HuH-7.5 (cell line): ENCODE measurements around the gene LAMC3.

Experiments used
- DNase-seq: peaks from one replicate; pipeline ENCODE4 v3.0.0; 2011; ENCODE audit warnings: low spot score

Gene LAMC3

DNA sequence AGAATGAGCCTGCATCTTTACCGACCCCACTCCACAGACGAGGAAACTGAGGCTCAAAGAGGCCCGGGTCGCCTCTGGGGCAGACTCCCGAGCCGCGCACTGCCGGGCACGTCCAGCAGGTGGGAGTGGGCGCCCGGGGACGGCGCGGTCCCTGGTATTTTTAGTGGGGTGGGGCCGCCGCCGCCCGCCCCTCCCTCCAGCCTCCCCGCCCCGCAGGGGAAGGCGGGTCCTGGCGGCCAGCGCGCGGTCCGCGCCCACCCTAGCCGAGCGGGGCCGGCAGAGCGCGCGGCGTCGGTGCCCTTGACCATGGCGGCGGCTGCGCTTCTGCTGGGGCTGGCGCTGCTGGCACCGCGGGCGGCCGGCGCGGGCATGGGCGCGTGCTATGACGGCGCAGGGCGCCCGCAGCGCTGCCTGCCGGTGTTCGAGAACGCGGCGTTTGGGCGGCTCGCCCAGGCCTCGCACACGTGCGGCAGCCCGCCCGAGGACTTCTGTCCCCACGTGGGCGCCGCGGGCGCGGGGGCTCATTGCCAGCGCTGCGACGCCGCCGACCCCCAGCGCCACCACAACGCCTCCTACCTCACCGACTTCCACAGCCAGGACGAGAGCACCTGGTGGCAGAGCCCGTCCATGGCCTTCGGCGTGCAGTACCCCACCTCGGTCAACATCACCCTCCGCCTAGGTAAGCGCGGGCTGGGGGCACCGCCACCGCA is at the start of gene LAMC3:
Gene LAMC3 (plus strand): TSS at position 266 of the 710 bp plus-strand sequence. CDS start 41 bp downstream, at position 307.
- DNase-seq: no peak

DNA sequence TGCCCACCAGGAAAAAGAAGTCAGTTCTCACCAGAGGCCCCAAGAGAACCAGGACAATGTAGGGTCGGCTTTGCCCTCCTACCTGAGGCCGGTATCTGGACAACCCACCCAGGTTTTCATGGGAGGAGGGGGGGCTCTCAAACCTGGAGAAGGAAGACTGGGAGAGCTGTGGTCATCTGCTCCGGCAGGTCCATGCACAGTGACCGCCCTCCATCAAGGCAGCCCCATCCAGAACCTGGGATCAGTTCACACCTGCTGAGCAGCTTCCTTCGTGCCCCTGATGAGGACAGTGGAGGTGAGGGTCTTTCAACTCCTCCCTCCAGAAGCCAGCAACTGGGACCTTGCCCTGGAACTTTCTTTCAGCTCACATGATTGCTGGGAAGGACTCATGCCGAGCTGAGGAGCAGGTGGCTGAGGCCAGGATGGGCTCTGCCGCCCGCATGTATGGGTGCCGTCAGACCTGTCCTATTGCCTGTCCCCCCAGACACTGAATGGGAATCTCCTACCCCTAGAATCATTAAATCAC is 49.1 kb upstream of the LAMC3 start:
- no peak for DNase-seq

DNA sequence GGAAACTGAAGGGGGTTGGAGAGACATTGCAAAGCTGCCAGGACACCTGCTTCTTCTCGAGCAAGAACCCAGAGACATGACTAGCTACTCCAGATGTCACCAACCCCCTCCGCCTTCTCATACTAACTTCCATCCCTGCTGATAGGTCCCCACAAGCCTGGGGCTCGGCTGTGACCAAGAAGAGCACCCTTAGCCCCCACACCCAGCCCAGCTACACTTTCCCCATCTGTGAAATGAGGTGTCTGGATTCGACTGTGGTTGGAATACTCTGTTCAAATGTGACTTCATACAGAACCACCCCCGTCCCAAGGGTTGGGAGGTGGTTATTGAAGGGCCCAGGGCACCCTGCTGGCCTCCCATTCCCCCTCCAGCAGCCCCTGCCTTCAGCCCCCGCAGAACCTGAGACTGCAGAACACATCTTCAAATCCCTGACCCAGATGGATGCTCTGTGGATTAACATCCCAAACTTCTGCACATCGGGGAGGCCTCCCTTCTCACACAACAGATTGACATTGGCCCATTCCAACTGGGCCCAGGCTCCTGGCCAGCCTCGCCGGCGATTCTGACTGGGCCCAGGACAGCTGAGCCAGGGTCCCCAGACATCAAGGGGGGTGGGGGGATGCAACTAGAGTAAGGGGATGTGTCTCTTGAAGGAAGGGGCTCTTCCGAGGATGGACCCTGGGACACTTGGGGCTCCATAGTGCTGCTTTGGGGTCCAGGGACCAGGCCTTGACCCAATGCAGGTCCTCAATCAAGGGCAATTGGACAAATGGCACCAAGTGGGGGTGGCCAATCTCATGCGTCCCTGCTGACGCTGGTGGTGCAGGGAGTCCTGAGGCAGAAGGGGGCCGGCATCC is 48.2 kb upstream of the LAMC3 start:
- no peak for DNase-seq

DNA sequence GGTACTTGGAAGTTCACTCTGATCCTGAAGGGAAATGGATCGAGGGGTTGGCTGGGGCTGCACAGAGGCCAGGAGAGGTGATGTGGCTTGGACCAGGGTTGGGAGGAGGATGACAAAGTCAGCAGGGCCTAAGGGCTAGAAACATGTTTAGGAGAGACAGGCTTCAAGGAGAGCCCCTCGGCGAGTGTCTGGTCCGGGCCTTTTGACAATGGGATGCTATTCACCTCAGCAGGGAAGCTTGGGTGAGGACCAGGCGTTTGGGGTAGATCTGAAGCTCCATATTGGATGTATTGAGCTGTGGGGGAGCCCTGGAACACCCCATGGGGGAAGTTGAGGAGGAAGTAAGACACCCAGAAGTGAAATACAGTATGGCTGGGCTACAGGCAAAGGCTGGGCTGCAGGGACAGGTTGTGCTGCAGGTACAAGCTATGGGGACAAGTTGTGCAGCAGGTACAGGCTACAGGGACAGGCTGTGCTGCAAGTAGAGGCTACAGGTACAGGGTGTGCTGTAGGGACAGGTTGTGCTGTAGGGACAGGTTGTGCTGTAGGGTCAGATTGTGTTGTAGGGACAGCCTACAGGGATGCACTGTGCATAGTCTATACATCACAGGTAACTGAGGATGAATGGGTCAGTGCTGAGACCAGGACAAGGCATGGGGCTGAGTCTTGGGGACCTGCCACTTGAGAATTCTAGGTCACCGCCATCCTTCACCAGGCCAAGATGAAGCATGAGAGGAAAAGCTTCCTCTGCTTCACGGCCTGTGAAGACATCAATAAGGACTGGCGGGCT is 47.3 kb upstream of the LAMC3 start:
- DNase-seq: no peak

DNA sequence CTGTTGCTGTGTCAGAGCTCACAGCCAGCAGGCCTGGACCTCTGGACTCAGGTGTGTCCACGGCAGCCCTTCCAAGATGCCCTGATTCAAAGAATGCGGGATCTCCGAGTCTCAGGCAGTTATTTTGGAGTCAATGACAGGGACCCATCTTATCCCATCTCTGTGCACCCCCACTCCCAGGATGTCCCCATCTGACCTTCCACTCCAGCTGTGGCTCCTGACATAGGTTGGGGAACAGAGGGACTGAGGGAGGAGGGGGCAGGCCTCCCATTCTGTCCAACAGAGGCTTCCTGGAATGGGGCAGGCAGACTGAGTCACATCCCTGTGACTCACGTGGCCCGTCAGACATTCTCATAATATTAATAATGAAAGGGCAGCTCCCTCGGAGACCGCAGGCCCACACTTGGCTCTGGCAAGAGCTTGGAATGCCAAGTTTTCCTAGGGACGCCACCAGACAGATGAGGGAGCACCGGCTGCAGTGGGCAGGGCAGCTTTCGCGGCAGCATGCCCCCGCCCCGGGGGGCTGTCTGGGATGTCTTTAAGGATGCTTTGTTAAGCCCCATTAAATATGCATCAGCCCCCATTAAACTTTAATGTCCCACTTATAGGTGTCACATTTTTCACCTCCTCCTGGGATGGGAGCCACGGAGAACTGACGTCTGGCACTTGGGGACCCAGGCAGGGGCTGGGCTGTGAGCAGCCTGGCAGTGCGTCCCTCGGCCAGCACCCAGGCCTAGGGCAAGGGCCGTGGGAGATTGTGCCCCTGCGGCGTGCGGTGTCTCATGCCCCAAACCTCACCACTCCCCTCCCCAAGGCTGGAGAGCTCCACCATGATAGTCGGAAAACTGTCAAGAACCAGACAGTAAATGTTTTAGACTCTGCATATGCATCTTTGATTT is 46.3 kb upstream of the LAMC3 start:
- no peak for DNase-seq

DNA sequence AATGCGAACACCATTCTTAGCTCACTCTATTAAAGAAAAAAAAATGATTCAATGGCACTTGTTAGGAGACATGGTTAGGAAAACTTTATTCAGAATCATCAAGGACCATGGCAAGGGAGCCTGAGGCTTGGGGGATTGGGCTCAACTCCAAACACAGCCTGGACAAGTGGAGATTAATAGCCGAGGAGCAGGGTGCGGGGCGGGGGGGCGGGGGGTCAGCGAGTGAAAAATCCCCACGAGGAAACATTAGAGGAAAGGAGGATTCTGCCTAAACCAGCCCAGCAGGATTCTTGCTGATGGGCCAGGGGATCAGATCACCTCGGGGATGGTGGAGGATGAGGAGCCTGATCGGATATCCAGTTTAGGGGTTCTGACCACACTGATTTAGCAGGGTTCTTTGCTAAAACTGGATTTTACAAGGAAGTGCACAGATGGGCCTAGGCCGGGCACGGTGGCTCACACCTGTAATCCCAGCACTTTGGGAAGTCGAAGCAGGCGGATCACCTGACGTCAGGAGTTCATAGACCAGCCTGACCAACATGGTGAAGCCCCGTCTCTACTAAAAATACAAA is 45.6 kb upstream of the LAMC3 start:
- no peak for DNase-seq

DNA sequence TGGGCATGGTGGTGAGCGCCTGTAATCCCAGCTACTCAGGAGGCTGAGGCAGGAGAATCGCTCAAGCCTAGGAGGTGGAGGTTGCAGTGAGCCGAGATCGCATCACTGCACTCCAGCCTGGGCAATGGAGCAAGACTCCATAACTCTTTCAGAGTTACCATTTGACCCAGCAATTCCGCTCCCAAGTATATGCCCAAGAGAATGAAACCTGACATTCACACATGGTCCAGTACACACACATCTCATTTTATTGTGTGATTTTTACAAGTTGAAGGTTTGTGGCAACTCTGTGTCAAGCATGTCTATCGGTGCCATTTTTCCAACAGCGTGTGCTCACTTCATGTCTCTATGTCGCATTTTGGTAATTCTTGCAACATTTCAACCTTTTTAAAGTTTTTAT is 45.1 kb upstream of the LAMC3 start:
- DNase-seq: no peak

DNA sequence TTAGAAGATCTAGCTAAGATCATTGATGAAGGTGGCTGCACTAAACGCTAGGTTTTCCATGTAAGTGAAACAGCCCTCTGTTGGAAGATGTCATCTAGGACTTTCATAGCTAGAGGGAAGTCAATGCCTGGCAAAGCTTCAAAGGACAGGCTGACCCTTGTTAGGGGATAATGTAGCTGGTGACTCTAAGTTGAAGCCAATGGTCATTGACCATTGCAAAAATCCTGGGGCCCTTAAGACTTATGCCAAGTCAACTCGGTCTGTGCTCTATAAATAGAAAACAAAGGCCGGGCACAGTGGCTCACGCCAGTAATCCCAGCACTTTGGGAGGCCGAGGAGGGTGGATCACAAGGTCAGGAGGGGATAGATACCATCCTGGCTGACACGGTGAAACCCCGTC is 43.3 kb upstream of the LAMC3 start:
- DNase-seq: no peak

DNA sequence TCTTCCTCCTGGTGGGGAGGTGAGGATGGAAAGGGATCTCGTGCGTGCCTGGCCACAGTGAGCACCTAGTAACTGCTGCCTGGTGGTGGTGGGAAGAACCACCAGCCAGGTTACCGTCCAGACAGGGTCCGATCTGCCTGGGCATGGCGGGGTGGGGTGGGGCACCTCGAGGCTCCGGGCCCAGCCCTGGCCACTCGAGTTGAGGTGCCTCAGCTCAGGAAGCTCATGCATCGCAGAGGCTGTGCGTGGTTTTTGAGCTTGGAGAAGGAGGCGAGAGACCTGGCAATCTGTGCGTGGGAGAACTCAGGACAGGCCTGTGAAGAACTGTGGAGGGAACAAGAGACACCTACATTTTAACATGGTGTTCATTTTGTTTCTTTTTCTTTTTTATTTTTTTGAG is 38.9 kb upstream of the LAMC3 start:
- no peak for DNase-seq

DNA sequence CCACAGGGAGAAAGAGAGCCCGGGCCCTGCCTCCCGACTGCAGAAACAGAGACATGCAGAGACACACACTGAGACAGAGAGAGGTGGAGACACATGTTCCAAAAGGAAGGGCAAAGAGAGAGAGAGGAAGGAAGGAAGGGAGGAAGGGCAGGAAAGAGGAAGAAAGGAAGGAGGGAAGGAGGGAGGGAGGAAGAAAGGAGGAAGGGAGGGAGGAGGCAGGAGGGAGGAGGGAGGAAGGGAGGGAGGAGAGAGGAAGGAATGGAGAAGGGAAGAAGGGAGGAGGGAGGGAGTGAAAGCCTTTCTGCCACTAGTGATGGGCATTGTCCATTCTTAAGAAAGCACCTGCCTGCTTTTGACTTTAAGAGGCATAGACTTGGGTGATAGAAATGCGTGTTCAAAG is 38.1 kb upstream of the LAMC3 start:
- no peak for DNase-seq

DNA sequence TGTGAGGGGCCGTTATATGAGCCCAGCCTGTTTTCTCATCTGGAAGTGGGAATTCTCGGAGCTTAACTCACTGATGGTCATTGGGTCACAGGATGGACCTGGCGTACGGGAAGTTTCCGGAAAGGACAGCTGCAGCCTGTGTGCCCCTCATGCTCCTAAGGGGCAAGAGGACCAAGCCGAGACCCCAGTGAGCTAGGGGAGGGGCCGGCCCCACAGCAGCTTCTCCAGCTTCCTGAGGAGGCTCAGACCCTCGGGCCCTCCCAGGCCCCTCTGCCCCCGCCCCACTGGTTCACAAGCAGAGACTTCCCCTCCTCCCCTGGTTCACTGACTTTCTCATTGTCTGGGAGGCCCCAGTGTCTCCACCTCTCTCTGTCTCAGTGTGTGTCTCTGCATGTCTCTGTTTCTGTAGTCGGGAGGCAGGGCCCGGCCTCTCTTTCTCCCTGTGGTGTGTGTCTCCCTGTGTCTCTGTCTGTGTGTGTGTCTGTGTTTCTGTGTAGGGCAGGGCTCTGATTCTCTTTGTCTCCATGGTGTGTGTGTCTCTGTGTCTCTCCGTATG is 37.6 kb upstream of the LAMC3 start:
- DNase-seq: no peak

DNA sequence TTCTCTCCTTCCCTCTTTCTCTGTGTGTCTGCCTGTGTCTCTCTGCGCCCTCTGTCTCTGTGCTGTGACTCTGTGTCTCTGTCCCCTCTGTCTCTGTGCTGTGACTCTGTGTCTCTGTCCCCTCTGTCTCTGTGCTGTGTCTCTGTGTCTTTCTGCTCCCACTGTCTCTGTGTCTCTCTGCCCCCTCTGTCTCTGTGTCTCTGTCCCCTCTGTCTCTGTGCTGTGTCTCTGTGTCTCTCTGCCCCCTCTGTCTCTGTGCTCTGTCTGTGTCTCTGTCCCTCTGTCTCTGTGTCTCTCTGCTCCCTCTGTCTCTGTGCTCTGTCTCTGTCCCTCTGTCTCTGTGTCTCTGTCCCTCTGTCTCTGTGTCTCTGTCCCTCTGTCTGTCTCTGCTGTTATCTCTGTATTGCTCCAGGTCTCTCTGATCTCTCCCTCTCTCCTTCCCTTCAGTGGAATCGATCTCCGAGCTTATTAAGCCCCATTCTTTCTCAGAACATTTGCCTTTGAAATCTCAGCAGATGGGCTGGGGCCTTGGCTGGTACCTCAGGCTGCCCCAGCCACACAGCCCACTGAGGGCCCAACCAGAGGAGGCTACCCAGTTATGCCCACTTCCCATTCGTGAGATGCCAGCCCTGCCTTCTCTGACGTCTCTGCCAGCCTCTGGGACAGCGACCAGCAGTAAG is 36.6 kb upstream of the LAMC3 start:
- no peak for DNase-seq

DNA sequence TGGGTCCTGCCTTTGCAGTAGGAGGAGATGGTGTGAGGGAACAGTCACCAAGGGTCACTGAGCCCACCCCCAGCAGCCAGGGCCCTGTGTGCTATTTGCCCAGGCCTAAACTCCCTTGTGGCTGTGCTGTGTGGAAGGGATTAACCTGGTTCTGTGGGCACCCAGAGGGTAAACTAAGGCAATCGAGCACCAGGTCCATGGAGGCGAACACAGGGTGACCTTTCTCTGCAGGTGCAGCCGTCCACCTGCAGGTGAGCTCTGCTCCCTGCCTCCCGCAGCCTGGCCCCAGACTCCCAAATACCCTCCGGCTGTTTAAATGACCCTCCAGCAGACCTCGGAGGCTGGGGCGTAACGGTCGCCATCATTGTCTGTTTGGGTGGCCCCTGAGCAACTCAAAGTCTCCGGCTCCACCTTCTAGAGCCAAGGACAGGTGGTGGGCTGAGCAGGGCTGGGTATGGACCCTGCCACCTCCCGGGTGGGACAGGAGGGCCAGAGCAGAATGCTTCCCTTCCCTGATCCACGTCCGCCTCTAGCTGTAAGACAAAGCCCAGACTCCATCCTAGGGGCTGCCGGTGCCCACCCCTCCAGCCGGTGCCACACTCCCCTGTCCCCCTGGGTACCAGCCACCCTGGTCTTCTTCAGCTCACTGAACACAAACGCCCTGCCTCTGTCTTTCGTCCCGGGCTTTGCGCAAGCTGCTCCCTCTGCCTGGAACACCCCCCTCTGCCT is 35.9 kb upstream of the LAMC3 start:
- DNase-seq: no peak

DNA sequence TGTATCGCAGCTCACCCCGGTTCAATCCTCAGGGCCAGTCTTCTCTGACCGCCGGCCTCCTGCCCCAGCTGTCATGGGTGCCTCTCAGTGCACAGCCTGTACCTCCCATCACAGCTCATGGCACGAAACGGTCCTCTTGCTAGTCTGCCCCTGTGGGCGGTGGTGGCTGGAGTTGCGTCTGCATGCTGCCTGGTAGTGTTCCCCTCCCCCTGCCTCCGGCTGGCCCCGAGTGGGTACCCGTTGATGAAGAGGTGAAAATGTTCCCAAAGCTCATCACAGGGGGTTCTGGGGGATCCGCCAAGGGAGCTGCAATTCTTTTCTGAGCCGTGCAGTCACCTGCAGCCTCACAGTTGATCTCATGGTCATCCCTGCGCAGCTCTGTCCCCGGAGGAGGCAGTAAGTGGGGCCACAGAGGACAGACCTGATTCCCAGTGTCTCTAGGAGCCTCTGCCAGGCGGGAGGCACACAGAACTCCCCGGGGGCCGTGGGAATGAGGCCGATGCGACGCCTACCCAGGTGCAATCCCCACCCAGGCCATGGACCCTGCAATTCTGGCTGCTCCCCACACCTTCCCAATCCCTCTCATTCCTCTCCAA is 35.2 kb upstream of the LAMC3 start:
- no peak for DNase-seq

DNA sequence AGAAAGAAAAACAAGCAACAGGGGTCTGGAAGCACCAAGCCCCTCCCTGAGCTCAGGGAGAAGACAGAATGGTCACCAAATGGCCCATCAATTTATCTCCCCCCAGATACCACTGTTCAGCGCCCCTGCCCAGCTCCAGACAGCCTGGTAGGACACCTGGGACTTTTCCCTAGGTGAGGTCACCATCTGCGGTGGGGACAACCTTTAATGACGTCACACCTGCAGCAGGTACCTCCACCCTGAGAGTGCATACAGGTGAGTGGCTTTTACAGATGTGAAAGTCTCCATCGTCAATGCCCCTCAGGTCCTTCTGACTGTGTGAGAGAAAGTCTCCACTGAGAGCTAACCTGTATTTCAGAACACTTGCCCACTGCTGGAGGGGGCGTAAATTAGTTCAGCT is 34.3 kb upstream of the LAMC3 start:
- DNase-seq: no peak

DNA sequence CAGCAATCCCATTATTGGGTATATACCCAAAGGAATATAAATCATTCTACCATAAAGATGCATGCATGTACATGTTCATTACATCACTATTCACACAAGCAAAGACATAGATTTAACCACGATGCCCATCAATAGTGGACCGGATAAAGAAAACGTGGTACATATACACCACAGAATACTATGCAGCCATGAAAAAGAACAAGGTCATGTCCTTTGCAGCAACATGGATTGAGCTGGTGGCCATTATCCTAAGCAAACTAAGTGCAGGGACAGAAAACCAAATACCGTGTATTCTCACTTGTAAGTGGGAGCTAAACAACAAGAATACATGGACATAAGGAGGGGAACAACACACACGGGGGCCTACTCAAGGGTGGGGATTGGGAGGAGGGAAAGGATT is 33.8 kb upstream of the LAMC3 start:
- no peak for DNase-seq

DNA sequence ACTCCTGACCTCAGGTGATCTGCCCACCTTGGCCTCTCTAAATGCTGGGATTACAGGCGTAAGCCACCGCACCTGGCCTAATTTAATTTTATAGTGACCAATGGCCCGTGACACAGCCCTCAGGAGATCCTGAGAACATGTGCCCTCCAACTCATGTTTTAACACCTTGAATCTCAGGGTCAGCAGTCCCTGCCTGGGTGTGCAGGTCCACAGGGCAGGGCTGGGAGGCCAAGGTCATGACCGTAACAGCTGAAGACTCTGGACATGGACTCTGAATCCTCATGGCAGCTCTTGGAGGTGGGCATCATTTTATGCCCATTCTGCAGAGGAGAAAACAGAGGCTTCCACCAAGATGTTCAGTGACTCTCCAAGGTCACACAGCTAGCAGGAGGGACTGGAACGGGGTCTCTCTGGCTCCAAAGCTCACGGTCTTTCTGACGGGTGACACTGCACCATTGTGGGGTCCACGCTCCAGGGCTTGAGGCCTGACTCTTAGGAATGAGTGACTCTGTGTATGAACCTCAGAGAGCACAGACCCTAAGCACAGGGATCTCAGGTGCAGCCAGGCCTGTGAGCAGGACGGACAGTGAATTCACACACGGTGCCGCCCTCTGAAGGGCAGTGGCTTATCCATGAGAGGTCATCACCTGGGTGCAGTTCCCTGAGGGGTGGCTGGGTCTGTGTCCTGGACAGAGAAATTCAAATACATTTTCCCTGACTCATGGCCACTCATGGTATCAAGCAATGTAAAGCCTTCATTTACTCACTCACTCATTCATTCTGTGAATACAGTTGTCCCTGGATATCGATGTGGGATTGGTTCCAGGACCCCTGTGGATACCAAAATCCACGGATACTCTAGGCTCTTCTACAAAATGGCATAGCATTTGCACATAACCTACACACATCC is 32.8 kb upstream of the LAMC3 start:
- no peak for DNase-seq

DNA sequence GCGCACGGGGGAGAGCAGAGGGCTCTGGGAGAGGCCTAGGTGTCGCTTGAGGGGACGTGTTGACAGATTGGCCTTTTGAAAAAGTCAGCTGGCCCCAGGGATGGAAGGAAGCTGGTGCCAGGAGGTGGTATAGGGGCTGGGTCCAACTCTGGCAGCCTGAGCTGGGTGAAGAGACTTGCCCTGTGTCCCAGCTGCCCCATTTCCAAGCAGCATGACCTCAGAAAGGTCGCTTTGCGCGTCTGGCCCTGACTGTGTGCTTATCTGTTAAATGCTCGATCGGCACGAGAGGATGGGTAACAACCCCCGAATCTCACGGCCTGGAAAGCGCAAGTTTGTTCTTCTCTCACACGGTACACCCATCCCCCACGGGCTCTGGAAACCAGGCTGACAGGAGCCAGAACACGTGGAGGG is 31.2 kb upstream of the LAMC3 start:
- DNase-seq: no peak
